H1 (cell line): Measurements from ENCODE around the gene RASGRP3. TPM values are rescaled to one million over a fixed set of nuclear protein-coding genes. Genes with fewer than 3 reads are reported as not detected.

Experiments
- NANOG ChIP-seq: IDR thresholded peaks from 2 replicates; pipeline ENCODE4 v1.6.1; 2011; ENCODE audit warnings: low read length, low read depth, mild to moderate bottlenecking, inconsistent platforms; ENCODE audit not compliant: insufficient read depth, poor library complexity, severe bottlenecking
- SIN3A ChIP-seq, 2 experiments: IDR thresholded peaks in 1 of 2; conservative IDR thresholded peaks in 1 of 2; 2 replicates each; pipeline ENCODE4 v1.6.1; 2011 to 2012; ENCODE audit warnings: low read length in 2 of 2, improper control_type of control experiment in 1 of 2, low read depth in 1 of 2, mild to moderate bottlenecking in 1 of 2
- TEAD4 ChIP-seq: IDR thresholded peaks from 2 replicates; pipeline ENCODE4 v1.6.1; 2012; ENCODE audit warnings: low read depth, low read length, inconsistent platforms, mixed read lengths
- polyA plus RNA-seq, 7 experiments: library from polyadenylated mRNA; depleted of rRNA in 3 of 7; stranded (reverse) in 5 of 7; unstranded in 2 of 7; fragments of >200 nt in 5 of 7; fragments of 200-250 nt in 2 of 7; gene quantifications; 1 replicate in 5 of 7; 2 replicates in 1 of 7; 4 replicates in 1 of 7; pipeline versions ENCODE4 v1.2.1 to v1.2.3, GENCODE V29; 2011 to 2013; ENCODE audit warnings: missing spikeins in 2 of 7, mixed read lengths in 2 of 7
- total RNA-seq: library from RNA; stranded (reverse); fragmentation: NEBNext Ultra II Directional; extraction: Animal tissue kit (Norgen Biotek cat#: 25700); gene quantifications from 2 replicates; pipeline ENCODE4 v1.2.1, GENCODE V29; 2021

RASGRP3 gene
- total and polyA plus RNA-seq, 2 of the 8 experiments (the other 6 are each of a cell fraction or from before 2014, with no cell fraction given): 0.06 TPM; not detected in 1

DNA sequence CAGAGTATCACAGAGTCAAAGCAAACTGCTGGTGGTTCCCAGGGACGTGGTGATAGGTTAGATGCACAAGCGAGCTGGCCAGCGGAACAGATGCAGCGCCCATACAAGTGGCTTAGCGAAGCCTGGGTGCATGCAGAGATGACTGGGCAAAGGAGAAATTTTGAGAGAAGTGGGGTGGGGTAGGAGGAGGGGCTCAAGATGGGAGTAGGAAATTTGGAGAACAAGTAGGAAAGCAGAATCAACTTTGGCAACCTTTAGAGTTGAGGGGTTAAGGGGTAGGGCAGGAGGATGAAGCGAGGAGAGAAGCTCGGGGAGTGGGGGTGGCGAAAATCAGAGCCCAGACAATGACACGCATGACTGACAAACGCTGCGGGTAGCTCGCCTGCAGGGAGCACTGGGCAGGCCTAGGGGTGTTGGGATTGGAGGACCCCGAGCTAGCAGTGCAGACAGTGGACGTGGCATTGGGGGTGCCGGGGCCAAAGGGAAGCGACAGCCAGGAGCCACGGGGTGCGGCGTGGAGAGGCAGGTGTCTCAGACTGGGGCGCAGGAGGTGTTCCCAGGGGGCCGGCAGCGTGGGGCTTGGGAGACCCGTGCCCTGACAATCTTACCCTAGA, 122.2 kb downstream of the RASGRP3 start (continued):
- TF ChIP-seq SIN3A (conservative IDR thresholded peaks at IDR 0.05 in 1 of 2, IDR thresholded peaks at IDR 0.05 in 1 of 2; ENCODE audit: low read depth in 1 of 2, low read length in 2 of 2) (peak in 1 of 2 experiments; percentile 76; a peak in 1 of 4 replicates), TEAD4 (no peak), NANOG (no peak)
